Lung microvascular endothelial cell (primary cell): Measurements from ENCODE around the gene N4BP2. TPM values are rescaled to one million over a fixed set of nuclear protein-coding genes. Genes with fewer than 3 reads are reported as not detected.
A peak's percentile ranks its signal among the peaks of the same experiment; 100 is the strongest.

Source experiments
- DNase-seq, 2 donors: peaks; one replicate each; pipeline versions ENCODE4 v3.0.0 to v3.0.0-alpha.2; 2010; ENCODE audit warnings: low read depth in 2 of 2
- total RNA-seq: library from RNA; depleted of rRNA; stranded (reverse); fragments of >200 nt; gene quantifications from 2 replicates; pipeline ENCODE4 v1.2.1, GENCODE V29; 2014

N4BP2 gene
- total RNA-seq, 1 donor from 2014 or later = 5.6 TPM

GRCh38 chr4:40190880-40191815 is 134.5 kb downstream of the N4BP2 start:
- no peak for DNase-seq

GRCh38 chr4:40192114-40193015 is 135.7 kb downstream of the N4BP2 start:
- DNase-seq = no peak

DNA sequence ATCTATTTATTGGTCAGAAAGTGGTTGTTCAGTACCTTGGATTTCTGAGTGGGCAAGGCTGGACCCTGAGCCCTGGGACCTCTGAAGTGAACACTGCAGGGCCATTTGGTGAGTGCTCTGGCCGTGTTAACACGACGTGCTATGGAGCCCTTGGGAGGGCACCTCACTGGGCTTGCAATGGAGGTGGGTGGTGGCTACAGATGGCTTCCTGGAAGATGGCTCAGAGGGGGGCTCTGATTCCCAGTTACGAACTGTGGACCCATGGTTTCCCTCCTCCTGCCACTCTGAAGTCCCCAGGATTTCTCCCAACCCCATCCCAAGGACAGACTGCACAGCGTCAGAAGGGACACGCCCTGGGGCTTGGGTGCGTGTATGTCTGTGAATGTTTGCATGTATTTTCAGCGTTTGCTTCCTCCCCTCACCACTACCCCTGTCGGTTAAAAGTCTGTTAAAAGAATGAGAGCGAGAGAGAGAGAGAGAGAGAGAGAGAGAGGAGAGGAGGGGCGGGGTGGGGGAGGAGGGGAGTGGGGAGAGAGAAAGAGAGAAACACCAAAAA is 136.4 kb downstream of the N4BP2 start:
- no peak for DNase-seq

DNA sequence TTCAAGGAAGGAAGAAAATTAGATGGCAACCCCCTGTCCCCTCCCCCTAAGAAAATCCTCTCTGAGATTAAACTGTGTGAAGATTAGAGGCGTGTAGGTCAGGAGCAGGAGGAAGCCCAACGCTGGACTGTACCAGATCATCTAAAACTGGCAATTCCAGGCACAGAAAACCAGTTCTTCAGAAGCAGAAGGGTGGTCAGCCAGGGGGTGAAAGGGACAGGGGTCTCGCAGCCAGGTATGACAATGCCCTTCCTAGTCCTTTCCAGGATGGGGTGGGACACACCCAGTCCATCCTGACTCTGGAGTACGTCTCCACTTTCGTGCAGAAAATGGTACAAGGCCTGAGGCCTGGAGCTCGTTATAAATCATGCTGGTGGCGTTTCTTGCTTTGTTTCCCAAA is 136.9 kb downstream of the N4BP2 start:
- no peak for DNase-seq

- peak in 1 of 2 donors; percentile 54 for DNase-seq
Measured at GRCh38 chr4:40194602-40195161, 138.0 kb downstream of the N4BP2 start.

GRCh38 chr4:40195182-40196177 is 138.8 kb downstream of the N4BP2 start:
- no peak for DNase-seq

GRCh38 chr4:40196272-40196671 is 139.6 kb downstream of the N4BP2 start:
- no peak for DNase-seq

GRCh38 chr4:40196724-40197281 is 140.2 kb downstream of the N4BP2 start, which contains the start of gene RHOH:
TSS of gene RHOH (plus strand) at chr4:40197031. CDS start at chr4:40243387, 46,356 bp downstream.
- no peak for DNase-seq

- no peak for DNase-seq
Measured at GRCh38 chr4:40197879-40198689, 141.4 kb downstream of the N4BP2 start.

- DNase-seq = no peak
Measured at GRCh38 chr4:40199179-40199670, 142.6 kb downstream of the N4BP2 start.

- no peak for DNase-seq
Measured at GRCh38 chr4:40199999-40200874, 143.6 kb downstream of the N4BP2 start.

- DNase-seq = no peak
Measured at GRCh38 chr4:40200875-40201801, 144.5 kb downstream of the N4BP2 start.

GRCh38 chr4:40201898-40202297 is 145.2 kb downstream of the N4BP2 start:
- no peak for DNase-seq

DNA sequence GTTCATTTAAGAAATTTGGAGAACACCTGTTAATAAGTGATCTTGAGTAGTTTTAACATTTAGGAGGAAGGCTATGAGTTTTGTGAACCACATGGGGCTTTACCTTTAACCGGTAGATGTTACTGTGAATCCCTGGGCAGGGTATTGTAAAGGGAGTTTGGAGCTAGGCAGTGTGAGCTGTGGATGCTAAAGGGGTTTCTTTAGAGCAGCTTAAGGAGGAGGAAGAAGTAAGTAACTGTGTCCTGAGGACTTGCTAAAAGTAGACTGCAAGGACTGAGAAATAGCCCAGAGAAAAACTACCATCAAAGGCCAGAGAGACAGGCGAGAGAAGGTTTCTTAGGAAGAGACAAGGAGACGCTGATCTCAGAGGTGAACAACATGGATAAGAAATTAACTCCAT is 145.8 kb downstream of the N4BP2 start:
- DNase-seq = no peak

DNA sequence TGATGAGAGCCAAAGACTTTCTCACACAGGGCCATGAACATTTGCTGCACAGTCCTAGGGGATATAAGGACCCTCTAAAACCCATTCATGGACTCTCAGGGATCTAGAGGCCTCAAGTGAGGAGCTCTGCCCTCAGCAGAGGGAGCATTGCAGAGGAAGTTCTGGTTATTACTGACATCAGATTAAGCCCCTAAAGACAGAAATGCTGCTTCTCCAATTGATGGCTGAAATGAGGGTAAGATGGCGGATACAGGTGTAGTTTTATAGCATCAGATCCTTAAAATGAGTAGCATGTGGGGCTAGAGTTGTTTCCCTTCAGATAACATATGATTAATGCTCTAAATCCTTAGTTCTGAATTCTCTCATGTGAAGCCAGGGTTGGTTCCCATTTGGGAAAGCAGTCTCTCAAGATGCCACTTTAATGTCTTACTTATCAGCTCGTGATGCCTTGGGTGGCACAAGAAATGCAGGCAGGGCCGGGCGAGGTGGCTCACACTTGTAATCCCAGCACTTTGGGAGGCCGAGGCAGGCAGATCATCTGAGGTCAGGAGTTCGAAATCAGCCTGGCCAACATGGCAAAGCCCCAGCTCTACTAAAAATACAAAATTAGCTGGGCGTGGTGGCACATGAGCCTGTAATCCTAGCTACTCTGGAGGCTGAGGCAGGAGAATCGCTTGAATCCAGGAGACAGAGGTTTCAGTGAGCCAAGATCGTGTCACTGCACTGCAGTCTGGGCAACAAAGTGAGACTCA is 148.0 kb downstream of the N4BP2 start:
- DNase-seq = no peak
